Muscle layer of duodenum (tissue), 2 donors: ENCODE results near the gene RBP3.
"Not testable (repeated sequence)": the region's sequence is repeated elsewhere in the genome, so short reads cannot be mapped to it uniquely, and the experiment has no call there.

Experiments used
- H3K27ac ChIP-seq: one replicate; pipeline ENCODE4 v1.7.0; 2013; ENCODE audit warnings: mild to moderate bottlenecking, low read length
- H3K27me3 ChIP-seq: one replicate; pipeline ENCODE4 v1.7.0; 2013; ENCODE audit warnings: low read depth, mild to moderate bottlenecking, control low read depth, low read length
- H3K36me3 ChIP-seq, 2 donors: one replicate each; pipeline ENCODE4 v1.7.0; 2013; ENCODE audit warnings: low read length in 2 of 2, control low read depth in 1 of 2, mild to moderate bottlenecking in 1 of 2; ENCODE audit not compliant: insufficient read depth in 2 of 2, control insufficient read depth in 1 of 2
- H3K4me1 ChIP-seq, 2 donors: one replicate each; pipeline ENCODE4 v1.7.0; 2013; ENCODE audit warnings: low read length in 2 of 2, mild to moderate bottlenecking in 2 of 2, control low read depth in 1 of 2, moderate library complexity in 1 of 2; ENCODE audit not compliant: insufficient read depth in 2 of 2, control insufficient read depth in 1 of 2
- H3K4me3 ChIP-seq, 2 donors: one replicate each; pipeline ENCODE4 v1.7.0; 2013; ENCODE audit warnings: low read length in 2 of 2, low read depth in 1 of 2, mild to moderate bottlenecking in 1 of 2
- H3K9me3 ChIP-seq, 2 donors: one replicate each; pipeline ENCODE4 v1.7.0; 2013; ENCODE audit warnings: low read length in 2 of 2, control low read depth in 1 of 2, mild to moderate bottlenecking in 1 of 2; ENCODE audit not compliant: control insufficient read depth in 1 of 2
- donor health status: healthy.

RBP3 gene

DNA sequence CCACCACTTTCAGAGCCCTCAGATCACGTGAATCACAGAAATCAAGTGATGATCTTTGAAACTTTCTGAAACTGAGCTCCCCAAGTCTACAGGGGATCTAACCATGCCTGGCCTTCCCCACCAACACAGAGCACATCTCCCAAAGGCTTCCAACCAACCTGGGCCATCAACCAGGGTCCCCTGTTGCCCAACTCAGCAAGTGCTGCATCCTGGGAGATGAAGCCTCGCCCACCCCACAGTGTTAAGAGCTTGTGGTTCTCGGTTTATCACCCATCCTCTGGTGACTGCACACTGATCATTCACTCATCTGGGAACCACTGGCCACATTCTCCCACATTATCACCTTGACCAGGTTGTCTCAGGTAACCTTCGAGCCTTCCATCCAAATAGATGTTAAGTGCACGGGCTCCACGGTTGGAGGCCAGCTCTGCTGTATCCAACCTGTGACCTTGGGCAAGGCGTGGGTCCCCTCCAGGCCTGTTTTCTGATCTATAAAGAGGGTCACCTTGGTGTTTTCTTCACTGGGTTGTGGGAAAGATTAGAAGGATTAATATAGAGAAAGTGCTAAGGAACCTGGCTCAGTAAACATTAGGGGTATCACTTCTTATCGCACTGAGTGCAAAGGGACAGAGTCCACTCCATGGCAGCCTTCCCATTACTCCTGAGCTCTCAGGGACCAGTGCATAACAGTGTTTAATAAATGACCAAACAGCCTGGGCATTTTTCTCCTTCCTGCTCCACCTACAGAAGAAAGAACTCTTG is 32.4 kb downstream of the RBP3 start:
- Histone ChIP-seq H3K4me3 (no peak overlapping the region), H3K4me1 (peaks cover 5 to 14% of the 10 kb centered on the region in 2 donors), H3K27ac (no peak overlapping the region), H3K36me3 (no peaks in the 10 kb centered on the region), H3K9me3 (no peaks in the 10 kb centered on the region), H3K27me3 (no peaks in the 10 kb centered on the region)

DNA sequence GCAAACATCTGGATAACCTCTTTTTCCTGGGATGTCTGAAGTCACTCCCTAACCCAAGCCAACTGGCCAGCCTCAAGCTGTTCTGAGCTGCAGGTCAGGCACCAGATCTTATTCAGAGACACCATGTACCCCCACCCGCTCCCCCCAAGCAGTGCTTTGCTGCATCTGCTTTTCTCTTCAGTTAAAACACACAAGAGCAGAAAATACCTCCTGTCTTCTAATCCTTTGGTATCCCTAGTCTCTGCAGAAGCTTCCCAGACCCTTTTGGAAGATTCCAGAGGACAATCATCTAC is 32.9 kb downstream of the RBP3 start:
- no peaks in the 10 kb centered on the region for H3K9me3 ChIP-seq
- H3K27me3 ChIP-seq, result no peaks in the 10 kb centered on the region
- H3K4me3 ChIP-seq, result no peak overlapping the region
- H3K36me3 ChIP-seq, result no peaks in the 10 kb centered on the region
- no peak overlapping the region for H3K27ac ChIP-seq
- peaks cover 5 to 14% of the 10 kb centered on the region in 2 donors for H3K4me1 ChIP-seq

DNA sequence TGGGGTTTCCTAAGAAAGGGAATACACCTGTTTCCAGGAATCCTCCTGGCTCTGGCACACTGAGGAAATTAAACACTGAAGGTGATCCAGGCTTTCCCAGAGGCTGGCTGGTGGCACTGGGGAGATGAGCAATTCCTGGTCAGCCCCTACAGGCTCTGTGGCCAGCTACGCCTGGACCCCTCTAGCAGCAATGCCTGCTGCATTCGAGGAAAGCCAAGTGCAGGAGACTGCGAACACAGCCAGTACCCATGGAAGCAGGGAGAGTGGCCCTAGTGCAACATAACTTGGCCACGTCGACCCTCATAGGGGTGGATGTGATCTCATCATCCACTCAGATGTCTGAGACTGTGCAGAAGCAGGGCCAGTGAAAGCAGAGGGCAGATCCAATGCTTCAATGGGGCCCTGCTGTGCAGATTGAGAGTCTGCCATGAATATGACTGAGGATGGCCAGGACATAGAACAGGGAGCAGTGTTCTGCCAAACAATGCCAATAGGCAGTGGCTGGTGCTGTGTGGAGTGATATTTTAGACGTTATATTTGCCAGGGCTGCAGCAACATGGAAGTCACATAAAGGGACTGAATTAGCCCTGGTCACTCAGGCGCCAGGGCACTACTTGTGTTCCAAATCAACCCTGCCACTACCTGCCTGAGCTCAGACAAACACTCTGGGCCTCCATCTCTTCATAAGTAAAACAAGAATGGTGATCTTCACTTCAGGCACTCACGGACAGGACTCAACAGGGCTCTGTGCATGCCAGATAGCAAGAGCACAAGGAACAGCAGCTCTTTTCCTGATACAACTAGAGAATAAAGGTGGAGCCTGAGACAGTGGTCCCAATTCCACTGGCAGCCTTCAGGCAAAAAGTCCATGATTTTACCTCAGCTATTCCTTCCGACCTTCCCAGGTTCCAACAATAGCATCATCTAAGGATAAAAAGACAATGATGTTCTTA is 33.5 kb downstream of the RBP3 start:
- Histone ChIP-seq H3K9me3 (no peaks in the 10 kb centered on the region), H3K36me3 (no peaks in the 10 kb centered on the region), H3K27me3 (no peaks in the 10 kb centered on the region), H3K27ac (no peak overlapping the region), H3K4me3 (no peak overlapping the region), H3K4me1 (peaks cover 5 to 14% of the 10 kb centered on the region in 2 donors)

GRCh38 chr10:47383261-47384147 is 35.3 kb downstream of the RBP3 start:
- H3K27me3 ChIP-seq, result no peaks in the 10 kb centered on the region
- no peaks in the 10 kb centered on the region for H3K36me3 ChIP-seq
- no peaks in the 10 kb centered on the region for H3K9me3 ChIP-seq
- H3K4me3 ChIP-seq, result peak overlapping the region; percentile 55 to 82
- peaks cover 5 to 14% of the 10 kb centered on the region in 2 donors for H3K4me1 ChIP-seq
- no peak overlapping the region for H3K27ac ChIP-seq

DNA sequence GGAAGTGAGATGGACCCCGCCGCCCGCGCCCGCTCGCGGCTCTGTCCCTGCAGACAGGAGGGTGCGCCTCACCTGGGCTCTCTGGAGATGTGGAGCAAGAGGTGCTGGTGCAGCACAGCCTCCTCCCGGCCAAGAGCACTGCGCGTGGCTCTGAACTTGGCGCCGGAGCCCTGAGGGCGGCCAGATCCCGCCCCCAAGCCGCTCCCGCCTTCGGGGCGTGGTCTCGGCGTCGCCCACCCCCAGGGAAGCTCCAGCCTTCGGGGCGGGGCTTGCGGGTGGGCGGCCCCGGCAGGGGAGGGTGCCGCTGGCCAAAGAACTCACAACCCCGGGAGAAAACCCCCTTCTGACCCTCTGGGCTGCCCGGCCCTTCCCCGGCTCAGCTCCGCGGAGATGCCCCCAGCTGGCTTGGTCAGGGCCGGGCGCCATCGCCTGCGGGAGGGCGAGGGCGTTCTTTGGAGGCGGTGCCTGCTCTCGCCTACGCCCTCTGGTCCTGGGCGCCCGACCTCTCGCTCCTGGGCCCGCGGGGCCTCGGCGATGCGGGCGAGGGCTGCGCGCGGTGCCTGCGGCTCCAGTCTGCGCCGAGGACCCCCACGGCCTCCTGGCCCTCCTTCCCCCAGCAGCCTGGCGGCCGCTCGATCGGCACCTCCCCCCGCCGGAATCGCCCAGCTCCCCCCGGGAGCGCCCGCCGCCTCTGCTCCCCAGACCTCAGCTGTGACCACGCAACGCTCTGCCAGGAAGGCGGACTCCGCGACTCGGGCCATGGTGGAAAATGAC is 36.2 kb downstream of the RBP3 start, which contains the start of gene ZNF488:
ZNF488 (minus strand) TSS at position 146 of the 774 bp plus-strand sequence. CDS start 15,464 bp downstream, outside the sequence.
- no peaks in the 10 kb centered on the region for H3K27me3 ChIP-seq
- peak within 1 kb of the TSS; percentile 55 to 82 for H3K4me3 ChIP-seq
- H3K9me3 ChIP-seq, result no peaks in the 10 kb centered on the region
- H3K4me1 ChIP-seq, result peaks cover 5 to 14% of the 10 kb centered on the region in 2 donors
- H3K36me3 ChIP-seq, result no peaks in the 10 kb centered on the region
- H3K27ac ChIP-seq, result peak within 1 kb of the TSS; percentile 35

GRCh38 chr10:47386104-47386503 is 37.9 kb downstream of the RBP3 start:
- H3K9me3 ChIP-seq, H3K27ac ChIP-seq, H3K27me3 ChIP-seq, H3K36me3 ChIP-seq, H3K4me3 ChIP-seq: not testable (repeated sequence)
- peaks cover 5 to 14% of the 10 kb centered on the region in 2 donors for H3K4me1 ChIP-seq

DNA sequence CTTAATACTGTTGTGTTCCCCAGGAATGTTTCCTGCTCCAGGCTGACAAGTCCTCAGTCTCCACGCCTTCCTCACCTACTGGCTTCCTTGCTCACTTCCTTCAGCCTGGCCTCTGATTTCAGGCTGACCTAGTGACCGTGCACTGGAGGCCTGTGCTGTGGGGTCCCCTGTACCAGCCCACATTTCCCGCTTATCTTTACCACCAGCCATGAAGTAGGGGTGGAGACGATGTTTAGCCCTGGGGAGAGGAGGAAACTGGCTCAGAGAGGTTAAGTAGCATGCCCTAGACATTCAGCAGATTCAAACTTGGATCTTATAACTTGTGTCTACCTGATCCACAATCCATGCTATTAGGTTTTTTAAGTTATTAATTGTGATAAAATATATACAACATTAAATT is 40.7 kb downstream of the RBP3 start:
- Histone ChIP-seq H3K4me3 (no peak overlapping the region), H3K27me3 (no peaks in the 10 kb centered on the region), H3K27ac (no peak overlapping the region), H3K4me1 (peaks cover 0 to 7% of the 10 kb centered on the region in 2 donors), H3K9me3 (no peaks in the 10 kb centered on the region), H3K36me3 (no peaks in the 10 kb centered on the region)

- H3K4me1 ChIP-seq, result peaks cover 0 to 5% of the 10 kb centered on the region in 2 donors
- H3K9me3 ChIP-seq, result no peaks in the 10 kb centered on the region
- H3K27me3 ChIP-seq, result no peaks in the 10 kb centered on the region
- H3K27ac ChIP-seq, result no peak overlapping the region
- H3K36me3 ChIP-seq, result no peaks in the 10 kb centered on the region
- no peak overlapping the region for H3K4me3 ChIP-seq
These were observed 41.5 kb downstream of the RBP3 start for GRCh38 chr10:47389619-47390018.

DNA sequence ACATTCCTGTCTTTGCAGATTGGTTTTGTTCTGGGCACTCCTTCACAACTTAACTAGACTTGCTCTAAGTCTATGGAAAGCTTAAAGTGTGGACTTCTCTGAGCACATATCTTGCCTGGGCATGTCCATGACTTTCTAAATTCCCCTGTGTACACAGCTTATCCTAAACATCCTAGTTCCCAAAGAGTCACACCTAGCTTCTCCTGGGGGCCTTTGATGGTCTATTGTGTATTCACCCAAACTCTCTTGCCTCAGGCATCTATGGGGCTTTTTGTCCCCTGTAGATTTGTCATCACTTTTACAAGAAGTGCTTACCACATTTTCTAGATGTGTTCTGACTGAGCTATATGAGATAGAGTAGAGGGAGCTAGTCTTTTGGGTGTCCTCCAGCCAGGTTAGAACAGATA is 48.2 kb downstream of the RBP3 start:
- no peaks in the 10 kb centered on the region for H3K27me3 ChIP-seq
- no peaks in the 10 kb centered on the region for H3K36me3 ChIP-seq
- no peak overlapping the region for H3K4me3 ChIP-seq
- H3K4me1 ChIP-seq, result no peaks in the 10 kb centered on the region
- H3K9me3 ChIP-seq, result no peaks in the 10 kb centered on the region
- H3K27ac ChIP-seq, result no peak overlapping the region

DNA sequence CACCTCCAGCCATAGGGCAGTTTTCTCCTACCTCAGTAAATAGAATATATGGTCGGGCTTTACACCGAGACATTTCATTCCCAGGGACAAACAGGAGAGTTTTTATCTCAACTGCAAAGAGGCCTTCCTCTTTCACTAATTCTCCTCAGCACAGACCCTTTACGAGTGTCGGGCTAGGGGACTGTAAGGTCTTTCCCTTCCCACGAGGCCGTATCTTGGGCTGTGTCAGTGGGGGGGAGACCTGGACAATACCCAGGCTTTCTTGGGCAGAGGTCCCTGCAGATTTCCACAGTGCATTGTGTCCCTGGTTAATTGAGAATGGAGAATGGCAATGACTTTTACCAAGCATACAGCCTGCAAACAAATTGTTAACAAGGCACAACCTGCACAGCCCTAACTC is 49.1 kb downstream of the RBP3 start:
- H3K36me3 ChIP-seq, result no peaks in the 10 kb centered on the region
- no peak overlapping the region for H3K27ac ChIP-seq
- H3K4me3 ChIP-seq, result no peak overlapping the region
- no peaks in the 10 kb centered on the region for H3K9me3 ChIP-seq
- H3K4me1 ChIP-seq, result peaks cover under 1 to 4% of the 10 kb centered on the region in 2 donors
- no peaks in the 10 kb centered on the region for H3K27me3 ChIP-seq
